Measurements from ENCODE around the gene FIGN. TPM values are rescaled to one million over a fixed set of nuclear protein-coding genes. Genes with fewer than 3 reads are reported as not detected.

The FIGN gene
- total and polyA plus RNA-seq, 9 of the 15 experiments (the other 6 are each of a cell fraction or from before 2014, with no cell fraction given) = 0.02 TPM; not detected in 8

GRCh38 chr2:163669506-163669905, 66.3 kb downstream of the FIGN start:
- Histone ChIP-seq H3K4me3 (no peak overlapping the region), H2AFZ (ENCODE audit: low read depth, low read length) (no peak overlapping the region), H3K9me1 (ENCODE audit: control insufficient read depth, insufficient read depth, low read length) (no peaks in the 10 kb centered on the region), H3K4me2 (ENCODE audit: insufficient read depth, low read length) (no peak overlapping the region), H3K9me3 (replicated peaks; ENCODE audit: control insufficient read depth, insufficient read depth, low read depth, low read length) (no peaks in the 10 kb centered on the region; the same call in 1 of the 2 replicates), H3K27ac (ENCODE audit: extremely low read depth, low read depth, low read length) (no peak overlapping the region), H3K27me3 (ENCODE audit: control insufficient read depth in 2 of 2, insufficient read depth in 2 of 2, low read length in 2 of 2) (no peaks in the 10 kb centered on the region), H4K20me1 (replicated peaks; ENCODE audit: control insufficient read depth, insufficient read depth, low read length) (no peaks in the 10 kb centered on the region), H3K79me2 (ENCODE audit: control insufficient read depth, insufficient read depth, low read length) (no peaks in the 10 kb centered on the region), H3K36me3 (ENCODE audit: control insufficient read depth, insufficient read depth, low read length) (no peaks in the 10 kb centered on the region), H3K9ac (ENCODE audit: insufficient read depth in 1 of 2, low read depth in 2 of 2, low read length in 2 of 2) (no peak overlapping the region), H3K4me1 (replicated peaks in 1 of 2; ENCODE audit: control insufficient read depth in 2 of 2, insufficient read depth in 2 of 2, low read length in 2 of 2) (no peaks in the 10 kb centered on the region)
- WGBS (ENCODE audit: insufficient coverage, low coverage, missing lambda C conversion rate) = 2% methylated on average over 2 of the region's 2 CpGs
- ChIA-PET POLR2A (no interaction called here), CTCF (ENCODE audit: low intra/inter-chr PET ratio) (no interaction called here)
- FAIRE-seq (no peak), ATAC-seq (no peak), DNase-seq (ENCODE audit: extremely low read depth in 1 of 4, low spot score in 3 of 4) (no peak)
- no TSS peak for BruUV-seq (replicated peaks)
- in situ Hi-C loops (cut with MboI) (no loop called here), intact Hi-C loops (cut with micrococcal nuclease) (no loop called here)
- no peak for TF ChIP-seq NRF1 (conservative IDR thresholded peaks at IDR 0.05 in 1 of 2, IDR thresholded peaks at IDR 0.05 in 1 of 2)
- TF ChIP-seq NFRKB (IDR thresholded peaks at IDR 0.05; ENCODE audit: low read depth) = no peak
- TF ChIP-seq KHSRP (IDR thresholded peaks at IDR 0.05) = no peak
- no peak for TF ChIP-seq HIVEP1 (CRISPR knock-in tag; IDR thresholded peaks at IDR 0.05)
- TF ChIP-seq STAT5A (IDR thresholded peaks at IDR 0.05; ENCODE audit: borderline replicate concordance, low read length) = no peak
- no peak for TF ChIP-seq FOXJ3 (CRISPR knock-in tag; IDR thresholded peaks at IDR 0.05)
- TF ChIP-seq ZNF318 (IDR thresholded peaks at IDR 0.05; ENCODE audit: borderline replicate concordance in 1 of 2, low read depth in 1 of 2) = no peak

All from K562 (cell line).